ENCODE measurements around the gene FLVCR2. TPM values are rescaled to one million over a fixed set of nuclear protein-coding genes. Genes with fewer than 3 reads are reported as not detected.

The FLVCR2 gene
- total RNA-seq, 4 donors from 2014 or later, result 11.8 to 24.3 (median 16.7) TPM

DNA sequence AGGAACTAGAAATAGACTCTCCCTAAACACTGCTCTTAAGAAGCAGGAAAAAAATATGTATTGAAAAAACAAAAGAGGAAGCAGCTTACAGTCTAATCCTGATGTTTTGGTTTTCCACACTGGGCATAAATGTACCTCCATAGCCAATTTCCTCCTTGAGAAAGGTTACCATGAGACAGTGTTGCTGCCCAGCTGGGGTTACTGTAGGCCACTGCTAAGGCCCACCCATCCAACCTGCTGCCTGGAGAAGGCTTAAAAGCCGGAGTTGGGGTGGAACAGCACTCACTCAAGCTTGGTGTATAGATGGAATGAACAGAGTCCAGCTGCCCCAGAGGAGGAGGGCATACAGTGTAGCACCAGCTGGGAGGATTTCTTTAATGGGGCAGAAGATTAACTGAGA lies 41.1 kb downstream of the FLVCR2 start:
- 80 to 88% methylated on average over 1 of the region's 1 CpG for WGBS, 2 donors
- no peak for TF ChIP-seq POLR2A (IDR thresholded peaks at IDR 0.05)
- TF ChIP-seq, protein P1, sequence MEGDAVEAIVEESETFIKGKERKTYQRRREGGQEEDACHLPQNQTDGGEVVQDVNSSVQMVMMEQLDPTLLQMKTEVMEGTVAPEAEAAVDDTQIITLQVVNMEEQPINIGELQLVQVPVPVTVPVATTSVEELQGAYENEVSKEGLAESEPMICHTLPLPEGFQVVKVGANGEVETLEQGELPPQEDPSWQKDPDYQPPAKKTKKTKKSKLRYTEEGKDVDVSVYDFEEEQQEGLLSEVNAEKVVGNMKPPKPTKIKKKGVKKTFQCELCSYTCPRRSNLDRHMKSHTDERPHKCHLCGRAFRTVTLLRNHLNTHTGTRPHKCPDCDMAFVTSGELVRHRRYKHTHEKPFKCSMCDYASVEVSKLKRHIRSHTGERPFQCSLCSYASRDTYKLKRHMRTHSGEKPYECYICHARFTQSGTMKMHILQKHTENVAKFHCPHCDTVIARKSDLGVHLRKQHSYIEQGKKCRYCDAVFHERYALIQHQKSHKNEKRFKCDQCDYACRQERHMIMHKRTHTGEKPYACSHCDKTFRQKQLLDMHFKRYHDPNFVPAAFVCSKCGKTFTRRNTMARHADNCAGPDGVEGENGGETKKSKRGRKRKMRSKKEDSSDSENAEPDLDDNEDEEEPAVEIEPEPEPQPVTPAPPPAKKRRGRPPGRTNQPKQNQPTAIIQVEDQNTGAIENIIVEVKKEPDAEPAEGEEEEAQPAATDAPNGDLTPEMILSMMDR (IDR thresholded peaks at IDR 0.05), result no peak
- intact Hi-C loops (cut with DNase I; ENCODE audit: low total_unique reads), result no loop called here
- DNase-seq (ENCODE audit: low spot score in 2 of 2), result no peak
- H3K4me3 ChIP-seq (ENCODE audit: low read depth, poor library complexity, severe bottlenecking), result no peak overlapping the region

DNA sequence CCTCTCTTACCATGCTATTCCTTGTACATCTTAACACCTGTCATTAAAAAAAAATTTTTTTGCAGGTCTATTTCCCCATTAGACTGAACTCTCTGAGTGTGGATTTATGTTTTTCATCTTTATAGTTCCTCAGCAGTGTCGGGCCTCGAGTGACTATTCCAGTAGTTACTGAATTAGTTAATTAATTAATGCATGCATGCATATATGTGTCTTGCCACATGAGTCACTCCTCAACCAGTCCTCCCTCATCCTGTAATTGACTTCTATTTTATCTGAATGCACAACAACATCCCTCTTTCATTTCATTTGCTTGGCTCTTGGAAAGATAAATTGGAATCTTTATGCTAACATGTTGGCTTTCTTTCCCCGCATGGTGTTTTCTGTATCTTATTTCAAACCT lies 46.6 kb downstream of the FLVCR2 start:
- 71 to 87% methylated on average over 3 of the region's 3 CpGs for WGBS, 2 donors
- TF ChIP-seq POLR2A (IDR thresholded peaks at IDR 0.05), result no peak
- TF ChIP-seq, protein P1 (IDR thresholded peaks at IDR 0.05), result no peak
- intact Hi-C loops (cut with DNase I; ENCODE audit: low total_unique reads), result no loop called here
- no peak overlapping the region for H3K4me3 ChIP-seq (ENCODE audit: low read depth, poor library complexity, severe bottlenecking)
- DNase-seq (ENCODE audit: low spot score in 2 of 2), result no peak

DNA sequence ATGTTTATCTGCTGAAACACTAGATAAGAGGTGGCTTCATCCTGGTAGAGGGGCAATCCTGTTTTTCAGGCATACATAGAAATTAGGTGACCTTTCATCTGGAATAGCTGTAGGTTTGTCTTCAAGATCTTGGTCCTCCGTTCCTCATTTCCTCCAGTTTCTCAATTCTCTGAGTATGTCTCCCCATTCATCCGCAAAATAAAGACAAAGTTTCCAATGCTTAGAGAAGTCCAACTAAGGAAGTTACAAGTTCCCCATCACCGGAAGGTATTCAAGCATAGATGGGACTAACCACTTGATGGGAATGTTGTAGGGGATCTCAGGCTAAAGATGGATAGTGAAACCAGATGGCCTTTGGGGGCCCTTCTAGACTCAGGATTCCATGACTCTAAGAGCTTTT lies 48.0 kb downstream of the FLVCR2 start:
- TF ChIP-seq, protein P1 (IDR thresholded peaks at IDR 0.05), result no peak
- TF ChIP-seq POLR2A (IDR thresholded peaks at IDR 0.05), result no peak
- intact Hi-C loops (cut with DNase I; ENCODE audit: low total_unique reads), result no loop called here
- H3K4me3 ChIP-seq (ENCODE audit: low read depth, poor library complexity, severe bottlenecking), result no peak overlapping the region
- no peak for DNase-seq (ENCODE audit: low spot score in 2 of 2)
- WGBS, 2 donors, result 94 to 96% methylated on average over 3 of the region's 3 CpGs

DNA sequence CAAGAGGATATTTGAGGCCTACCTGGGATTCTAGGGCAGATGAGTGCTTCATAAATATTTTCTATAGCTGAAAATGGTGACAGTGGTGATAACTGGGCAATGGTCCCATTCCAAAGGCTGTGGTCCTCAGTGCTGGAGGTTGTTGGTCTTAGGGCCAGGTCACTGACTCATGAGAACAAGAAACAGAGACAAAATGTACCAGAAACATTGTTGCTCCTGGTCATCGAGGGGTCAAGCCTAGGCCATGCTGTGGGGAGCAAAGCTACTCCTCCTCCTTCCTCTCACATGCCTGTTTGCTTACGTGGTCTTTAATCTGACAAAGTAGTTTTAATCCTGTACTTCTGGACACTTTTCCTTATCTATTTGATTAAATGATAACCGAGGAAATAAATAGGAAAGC lies 48.4 kb downstream of the FLVCR2 start:
- H3K4me3 ChIP-seq (ENCODE audit: low read depth, poor library complexity, severe bottlenecking), result no peak overlapping the region
- intact Hi-C loops (cut with DNase I; ENCODE audit: low total_unique reads), result no loop called here
- WGBS, 2 donors, result 75 to 80% methylated on average over 3 of the region's 3 CpGs
- DNase-seq (ENCODE audit: low spot score in 2 of 2), result no peak
- no peak for TF ChIP-seq POLR2A (IDR thresholded peaks at IDR 0.05)
- TF ChIP-seq, protein P1 (IDR thresholded peaks at IDR 0.05), result no peak

DNA sequence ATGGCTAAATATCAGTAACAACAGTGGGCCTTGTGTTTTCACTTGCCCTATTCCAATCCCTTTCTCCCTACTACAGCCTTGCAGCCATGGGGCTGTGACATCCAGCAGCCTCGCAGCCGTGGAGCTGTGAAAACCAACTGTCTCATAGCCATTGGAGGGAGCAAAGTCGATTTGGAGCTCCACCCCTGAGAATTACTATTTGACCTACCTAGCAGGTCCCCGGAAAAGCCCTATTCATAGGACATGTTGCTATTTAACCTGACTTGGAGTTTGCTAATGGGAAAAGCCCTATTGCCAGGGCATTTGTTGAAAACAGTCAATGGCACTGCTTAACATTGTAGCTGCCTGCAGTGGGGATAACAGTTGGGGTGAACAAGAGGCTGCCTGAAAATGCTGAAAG lies 49.0 kb downstream of the FLVCR2 start:
- WGBS, 2 donors, result 85 to 86% methylated on average over 4 of the region's 4 CpGs
- TF ChIP-seq, protein P1 (IDR thresholded peaks at IDR 0.05), result no peak
- no peak for TF ChIP-seq POLR2A (IDR thresholded peaks at IDR 0.05)
- no peak overlapping the region for H3K4me3 ChIP-seq (ENCODE audit: low read depth, poor library complexity, severe bottlenecking)
- DNase-seq (ENCODE audit: low spot score in 2 of 2), result no peak
- intact Hi-C loops (cut with DNase I; ENCODE audit: low total_unique reads), result no loop called here

DNA sequence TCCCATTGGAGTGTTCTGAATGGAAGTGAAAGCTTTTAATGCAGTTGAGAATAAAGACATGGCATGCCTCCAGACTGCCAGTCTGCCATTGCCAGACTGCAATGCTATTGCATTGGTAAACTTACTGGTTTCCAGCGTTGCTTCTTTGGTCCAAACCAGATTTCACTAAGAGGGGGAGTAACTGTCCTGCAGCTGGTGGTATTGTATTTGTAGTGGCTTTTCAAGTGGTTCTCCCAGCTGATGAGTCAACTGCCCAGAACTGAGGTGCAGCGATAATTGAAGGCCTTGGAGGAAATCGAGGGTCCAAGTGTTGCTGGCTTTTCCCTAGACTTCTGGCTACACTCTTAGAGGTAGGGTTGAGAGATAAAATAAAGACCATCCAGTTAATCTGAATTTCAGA lies 50.4 kb downstream of the FLVCR2 start:
- WGBS, 2 donors, result 82 to 90% methylated on average over 3 of the region's 3 CpGs
- intact Hi-C loops (cut with DNase I; ENCODE audit: low total_unique reads), result no loop called here
- no peak for DNase-seq (ENCODE audit: low spot score in 2 of 2)
- no peak for TF ChIP-seq POLR2A (IDR thresholded peaks at IDR 0.05)
- TF ChIP-seq, protein P1 (IDR thresholded peaks at IDR 0.05), result no peak
- H3K4me3 ChIP-seq (ENCODE audit: low read depth, poor library complexity, severe bottlenecking), result no peak overlapping the region

All from lower leg skin (tissue), 4 donors.